ENCODE measurements around the gene TYK2. TPM values are rescaled to one million over a fixed set of nuclear protein-coding genes. Genes with fewer than 3 reads are reported as not detected.

The TYK2 gene
- total and polyA plus RNA-seq, 9 of the 15 experiments (the other 6 are each of a cell fraction or from before 2014, with no cell fraction given) = 15.0 to 182 (median 85.9) TPM

DNA sequence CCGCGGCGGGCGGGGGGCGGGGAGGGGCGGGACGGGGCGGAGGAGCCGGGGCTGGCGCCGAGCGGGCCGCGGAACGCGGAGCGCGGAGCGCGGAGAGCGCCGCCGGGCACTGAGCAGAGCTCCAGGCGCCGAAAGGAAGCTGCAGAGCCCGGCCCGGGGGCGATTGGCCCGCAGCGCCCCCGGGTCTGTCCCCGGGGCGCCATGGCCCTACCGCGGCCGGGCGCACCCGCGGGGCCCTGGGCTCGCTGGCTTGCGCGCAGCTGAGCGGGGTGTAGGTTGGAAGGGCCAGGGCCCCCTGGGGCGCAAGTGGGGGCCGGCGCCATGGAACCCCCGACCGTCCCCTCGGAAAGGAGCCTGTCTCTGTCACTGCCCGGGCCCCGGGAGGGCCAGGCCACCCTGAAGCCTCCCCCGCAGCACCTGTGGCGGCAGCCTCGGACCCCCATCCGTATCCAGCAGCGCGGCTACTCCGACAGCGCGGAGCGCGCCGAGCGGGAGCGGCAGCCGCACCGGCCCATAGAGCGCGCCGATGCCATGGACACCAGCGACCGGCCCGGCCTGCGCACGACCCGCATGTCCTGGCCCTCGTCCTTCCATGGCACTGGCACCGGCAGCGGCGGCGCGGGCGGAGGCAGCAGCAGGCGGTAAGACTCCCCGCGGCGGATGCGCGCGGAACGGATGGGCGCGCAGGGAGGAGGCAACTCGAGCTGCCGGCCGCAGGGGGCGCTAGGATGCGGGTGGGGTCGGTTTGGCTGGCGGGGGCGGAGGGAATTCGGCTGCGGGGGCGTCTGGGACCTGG lies 40.3 kb upstream of the TYK2 start, which contains the start of gene PDE4A (continued):
- TF ChIP-seq, protein P1, sequence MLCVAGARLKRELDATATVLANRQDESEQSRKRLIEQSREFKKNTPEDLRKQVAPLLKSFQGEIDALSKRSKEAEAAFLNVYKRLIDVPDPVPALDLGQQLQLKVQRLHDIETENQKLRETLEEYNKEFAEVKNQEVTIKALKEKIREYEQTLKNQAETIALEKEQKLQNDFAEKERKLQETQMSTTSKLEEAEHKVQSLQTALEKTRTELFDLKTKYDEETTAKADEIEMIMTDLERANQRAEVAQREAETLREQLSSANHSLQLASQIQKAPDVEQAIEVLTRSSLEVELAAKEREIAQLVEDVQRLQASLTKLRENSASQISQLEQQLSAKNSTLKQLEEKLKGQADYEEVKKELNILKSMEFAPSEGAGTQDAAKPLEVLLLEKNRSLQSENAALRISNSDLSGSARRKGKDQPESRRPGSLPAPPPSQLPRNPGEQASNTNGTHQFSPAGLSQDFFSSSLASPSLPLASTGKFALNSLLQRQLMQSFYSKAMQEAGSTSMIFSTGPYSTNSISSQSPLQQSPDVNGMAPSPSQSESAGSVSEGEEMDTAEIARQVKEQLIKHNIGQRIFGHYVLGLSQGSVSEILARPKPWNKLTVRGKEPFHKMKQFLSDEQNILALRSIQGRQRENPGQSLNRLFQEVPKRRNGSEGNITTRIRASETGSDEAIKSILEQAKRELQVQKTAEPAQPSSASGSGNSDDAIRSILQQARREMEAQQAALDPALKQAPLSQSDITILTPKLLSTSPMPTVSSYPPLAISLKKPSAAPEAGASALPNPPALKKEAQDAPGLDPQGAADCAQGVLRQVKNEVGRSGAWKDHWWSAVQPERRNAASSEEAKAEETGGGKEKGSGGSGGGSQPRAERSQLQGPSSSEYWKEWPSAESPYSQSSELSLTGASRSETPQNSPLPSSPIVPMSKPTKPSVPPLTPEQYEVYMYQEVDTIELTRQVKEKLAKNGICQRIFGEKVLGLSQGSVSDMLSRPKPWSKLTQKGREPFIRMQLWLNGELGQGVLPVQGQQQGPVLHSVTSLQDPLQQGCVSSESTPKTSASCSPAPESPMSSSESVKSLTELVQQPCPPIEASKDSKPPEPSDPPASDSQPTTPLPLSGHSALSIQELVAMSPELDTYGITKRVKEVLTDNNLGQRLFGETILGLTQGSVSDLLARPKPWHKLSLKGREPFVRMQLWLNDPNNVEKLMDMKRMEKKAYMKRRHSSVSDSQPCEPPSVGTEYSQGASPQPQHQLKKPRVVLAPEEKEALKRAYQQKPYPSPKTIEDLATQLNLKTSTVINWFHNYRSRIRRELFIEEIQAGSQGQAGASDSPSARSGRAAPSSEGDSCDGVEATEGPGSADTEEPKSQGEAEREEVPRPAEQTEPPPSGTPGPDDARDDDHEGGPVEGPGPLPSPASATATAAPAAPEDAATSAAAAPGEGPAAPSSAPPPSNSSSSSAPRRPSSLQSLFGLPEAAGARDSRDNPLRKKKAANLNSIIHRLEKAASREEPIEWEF (CRISPR knock-in tag; IDR thresholded peaks at IDR 0.05) = no peak
- no peak for TF ChIP-seq RFX1 (IDR thresholded peaks at IDR 0.05)
- no peak for TF ChIP-seq NR2F6 (CRISPR knock-in tag; IDR thresholded peaks at IDR 0.05)
- no peak for TF ChIP-seq ZSCAN29 (IDR thresholded peaks at IDR 0.05)
- no peak for TF ChIP-seq HDGF (IDR thresholded peaks at IDR 0.05)
- no peak for TF ChIP-seq BMI1 (IDR thresholded peaks at IDR 0.05; ENCODE audit: low read length)
- TF ChIP-seq ZNF696 (CRISPR knock-in tag; conservative IDR thresholded peaks at IDR 0.05) = no peak
- no peak for TF ChIP-seq RBM34 (IDR thresholded peaks at IDR 0.05; ENCODE audit: borderline replicate concordance, insufficient read depth, low read length)
- TF ChIP-seq ZNF124 (CRISPR knock-in tag; IDR thresholded peaks at IDR 0.05) = no peak
- TF ChIP-seq ZBTB8A (IDR thresholded peaks at IDR 0.05; ENCODE audit: partially characterized antibody) = no peak
- TF ChIP-seq DNMT1 (IDR thresholded peaks at IDR 0.05) = no peak
- TF ChIP-seq, protein P2, sequence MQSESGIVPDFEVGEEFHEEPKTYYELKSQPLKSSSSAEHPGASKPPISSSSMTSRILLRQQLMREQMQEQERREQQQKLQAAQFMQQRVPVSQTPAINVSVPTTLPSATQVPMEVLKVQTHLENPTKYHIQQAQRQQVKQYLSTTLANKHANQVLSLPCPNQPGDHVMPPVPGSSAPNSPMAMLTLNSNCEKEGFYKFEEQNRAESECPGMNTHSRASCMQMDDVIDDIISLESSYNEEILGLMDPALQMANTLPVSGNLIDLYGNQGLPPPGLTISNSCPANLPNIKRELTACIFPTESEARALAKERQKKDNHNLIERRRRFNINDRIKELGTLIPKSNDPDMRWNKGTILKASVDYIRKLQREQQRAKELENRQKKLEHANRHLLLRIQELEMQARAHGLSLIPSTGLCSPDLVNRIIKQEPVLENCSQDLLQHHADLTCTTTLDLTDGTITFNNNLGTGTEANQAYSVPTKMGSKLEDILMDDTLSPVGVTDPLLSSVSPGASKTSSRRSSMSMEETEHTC (IDR thresholded peaks at IDR 0.05) = no peak
- TF ChIP-seq MYBL2 (IDR thresholded peaks at IDR 0.05; ENCODE audit: low read depth) = no peak
- TF ChIP-seq MYBL2 (CRISPR knock-in tag; IDR thresholded peaks at IDR 0.05; ENCODE audit: borderline replicate concordance) = no peak
- TF ChIP-seq, protein P3, sequence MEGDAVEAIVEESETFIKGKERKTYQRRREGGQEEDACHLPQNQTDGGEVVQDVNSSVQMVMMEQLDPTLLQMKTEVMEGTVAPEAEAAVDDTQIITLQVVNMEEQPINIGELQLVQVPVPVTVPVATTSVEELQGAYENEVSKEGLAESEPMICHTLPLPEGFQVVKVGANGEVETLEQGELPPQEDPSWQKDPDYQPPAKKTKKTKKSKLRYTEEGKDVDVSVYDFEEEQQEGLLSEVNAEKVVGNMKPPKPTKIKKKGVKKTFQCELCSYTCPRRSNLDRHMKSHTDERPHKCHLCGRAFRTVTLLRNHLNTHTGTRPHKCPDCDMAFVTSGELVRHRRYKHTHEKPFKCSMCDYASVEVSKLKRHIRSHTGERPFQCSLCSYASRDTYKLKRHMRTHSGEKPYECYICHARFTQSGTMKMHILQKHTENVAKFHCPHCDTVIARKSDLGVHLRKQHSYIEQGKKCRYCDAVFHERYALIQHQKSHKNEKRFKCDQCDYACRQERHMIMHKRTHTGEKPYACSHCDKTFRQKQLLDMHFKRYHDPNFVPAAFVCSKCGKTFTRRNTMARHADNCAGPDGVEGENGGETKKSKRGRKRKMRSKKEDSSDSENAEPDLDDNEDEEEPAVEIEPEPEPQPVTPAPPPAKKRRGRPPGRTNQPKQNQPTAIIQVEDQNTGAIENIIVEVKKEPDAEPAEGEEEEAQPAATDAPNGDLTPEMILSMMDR (IDR thresholded peaks at IDR 0.05 in 2 of 3, conservative IDR thresholded peaks at IDR 0.05 in 1 of 3; ENCODE audit: insufficient read depth in 2 of 3, low read depth in 1 of 3, low read length in 3 of 3) = peak; percentile 65 to 93 (median 72)
- TF ChIP-seq, protein P4, sequence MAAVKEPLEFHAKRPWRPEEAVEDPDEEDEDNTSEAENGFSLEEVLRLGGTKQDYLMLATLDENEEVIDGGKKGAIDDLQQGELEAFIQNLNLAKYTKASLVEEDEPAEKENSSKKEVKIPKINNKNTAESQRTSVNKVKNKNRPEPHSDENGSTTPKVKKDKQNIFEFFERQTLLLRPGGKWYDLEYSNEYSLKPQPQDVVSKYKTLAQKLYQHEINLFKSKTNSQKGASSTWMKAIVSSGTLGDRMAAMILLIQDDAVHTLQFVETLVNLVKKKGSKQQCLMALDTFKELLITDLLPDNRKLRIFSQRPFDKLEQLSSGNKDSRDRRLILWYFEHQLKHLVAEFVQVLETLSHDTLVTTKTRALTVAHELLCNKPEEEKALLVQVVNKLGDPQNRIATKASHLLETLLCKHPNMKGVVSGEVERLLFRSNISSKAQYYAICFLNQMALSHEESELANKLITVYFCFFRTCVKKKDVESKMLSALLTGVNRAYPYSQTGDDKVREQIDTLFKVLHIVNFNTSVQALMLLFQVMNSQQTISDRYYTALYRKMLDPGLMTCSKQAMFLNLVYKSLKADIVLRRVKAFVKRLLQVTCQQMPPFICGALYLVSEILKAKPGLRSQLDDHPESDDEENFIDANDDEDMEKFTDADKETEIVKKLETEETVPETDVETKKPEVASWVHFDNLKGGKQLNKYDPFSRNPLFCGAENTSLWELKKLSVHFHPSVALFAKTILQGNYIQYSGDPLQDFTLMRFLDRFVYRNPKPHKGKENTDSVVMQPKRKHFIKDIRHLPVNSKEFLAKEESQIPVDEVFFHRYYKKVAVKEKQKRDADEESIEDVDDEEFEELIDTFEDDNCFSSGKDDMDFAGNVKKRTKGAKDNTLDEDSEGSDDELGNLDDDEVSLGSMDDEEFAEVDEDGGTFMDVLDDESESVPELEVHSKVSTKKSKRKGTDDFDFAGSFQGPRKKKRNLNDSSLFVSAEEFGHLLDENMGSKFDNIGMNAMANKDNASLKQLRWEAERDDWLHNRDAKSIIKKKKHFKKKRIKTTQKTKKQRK (IDR thresholded peaks at IDR 0.05; ENCODE audit: borderline replicate concordance, low read depth, low read length) = no peak

All from K562 (cell line).